22Rv1 (cell line): Measurements from ENCODE around the gene SSH2.

Experiments
- H3K27ac ChIP-seq: fragments of 450-650 bp; 2 replicates; pipeline ENCODE4 v1.5.1; 2017
- CTCF ChIP-seq: fragments of 450-650 bp; IDR thresholded peaks from 2 replicates; pipeline ENCODE4 v1.5.1; 2017; ENCODE audit warnings: mild to moderate bottlenecking
- ZFX ChIP-seq: fragments of 450-650 bp; IDR thresholded peaks from 2 replicates; pipeline ENCODE4 v1.6.1; 2017; ENCODE audit warnings: antibody characterized with exemption, borderline replicate concordance

SSH2 gene

GRCh38 chr17:29769225-29769624, 160.8 kb downstream of the SSH2 start:
- TF ChIP-seq CTCF (no peak), ZFX (no peak)

DNA sequence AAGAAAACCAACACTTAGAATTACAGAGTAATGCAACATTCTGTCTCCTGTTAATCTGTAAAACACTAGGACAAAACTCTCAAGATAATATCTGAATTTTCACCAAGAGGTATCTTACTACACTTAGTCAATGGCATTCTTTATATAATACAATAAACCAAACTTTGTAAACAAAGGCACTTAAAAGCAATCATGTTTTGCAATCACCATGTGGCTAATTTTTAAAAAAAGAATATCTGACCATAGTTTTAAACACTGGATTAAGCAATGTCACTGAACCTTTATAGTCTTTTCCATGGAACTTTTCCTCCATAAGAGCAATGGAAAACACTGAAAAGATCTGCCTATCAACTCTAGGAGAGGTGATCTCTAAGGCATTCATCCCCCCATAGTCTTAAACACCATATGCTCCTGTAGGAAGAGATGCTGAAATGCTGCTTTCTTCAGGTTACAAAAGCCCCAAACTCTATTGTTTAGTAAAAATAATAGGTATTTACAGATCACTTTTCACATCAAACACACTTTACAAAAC, 163.2 kb downstream of the SSH2 start:
- no peak for TF ChIP-seq CTCF
- TF ChIP-seq ZFX: no peak
- no peak overlapping the region for H3K27ac ChIP-seq

More at GRCh38 chr17:29769225-29769624, 160.8 kb downstream of the SSH2 start:
- no peak overlapping the region for H3K27ac ChIP-seq

- H3K27ac ChIP-seq: no peak overlapping the region
- TF ChIP-seq CTCF (no peak), ZFX (no peak)
Observed at GRCh38 chr17:29764748-29765147, 165.3 kb downstream of the SSH2 start.

DNA sequence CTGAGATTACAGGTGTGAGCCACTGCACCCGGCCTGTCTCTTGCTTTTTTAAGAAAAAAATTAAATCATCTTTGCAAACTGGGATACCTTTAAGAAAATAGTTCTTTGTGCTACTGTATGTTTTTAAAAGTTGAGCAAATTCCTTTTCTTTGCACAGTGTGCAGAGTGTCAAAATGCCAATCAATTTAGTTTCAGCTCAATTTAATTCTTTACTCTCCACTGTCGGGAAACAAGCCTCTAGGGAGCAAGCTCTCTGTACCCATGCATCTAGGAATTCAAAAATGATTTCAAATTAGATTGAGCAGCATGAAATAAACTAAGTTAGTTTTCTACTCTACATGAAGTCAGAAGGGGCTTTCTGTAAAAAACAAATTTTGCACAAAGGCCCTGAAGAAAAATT, 165.8 kb downstream of the SSH2 start:
- H3K27ac ChIP-seq: no peak overlapping the region
- TF ChIP-seq ZFX (no peak), CTCF (no peak)

- H3K27ac ChIP-seq: no peak overlapping the region
- TF ChIP-seq CTCF (no peak), ZFX (no peak)
Observed at GRCh38 chr17:29763273-29763672, 166.8 kb downstream of the SSH2 start.

GRCh38 chr17:29761040-29761761, 168.8 kb downstream of the SSH2 start:
- TF ChIP-seq CTCF (no peak), ZFX (no peak)
- H3K27ac ChIP-seq: peak overlapping the region; percentile 56

GRCh38 chr17:29760279-29761039, 169.6 kb downstream of the SSH2 start:
- TF ChIP-seq ZFX: no peak
- TF ChIP-seq CTCF: no peak
- H3K27ac ChIP-seq: peak overlapping the region; percentile 56
